Ovary (tissue), 10 donors: Measurements from ENCODE around the gene RYR2. TPM values are rescaled to one million over a fixed set of nuclear protein-coding genes. Genes with fewer than 3 reads are reported as not detected.

ENCODE experiments used
- DNase-seq, 5 donors: peaks; one replicate each; pipeline ENCODE4 v3.0.0-alpha.2; 2019 to 2020
- H3K27ac ChIP-seq, 2 donors: fragments of 200-600 bp; one replicate each; pipeline versions ENCODE4 v1.5.1 to v1.8.0; 2019 to 2022
- H3K27me3 ChIP-seq: fragments of 200-600 bp; one replicate; pipeline ENCODE4 v1.8.0; 2022
- H3K36me3 ChIP-seq: fragments of 200-600 bp; sonication (generic); one replicate; pipeline ENCODE4 v1.5.1; 2019
- H3K4me1 ChIP-seq: one replicate; pipeline ENCODE4 v1.8.1; 2013; ENCODE audit warnings: mild to moderate bottlenecking, moderate library complexity; ENCODE audit not compliant: insufficient read depth
- H3K4me3 ChIP-seq: fragments of 200-600 bp; sonication (generic); one replicate; pipeline ENCODE4 v1.5.1; 2017
- H3K9me3 ChIP-seq, 2 donors: fragments of 200-600 bp in 1 of 2; sonication (generic) in 1 of 2; one replicate each; pipeline versions ENCODE4 v1.5.1 to v1.8.1; 2013 to 2019; ENCODE audit warnings: mild to moderate bottlenecking in 1 of 2, moderate library complexity in 1 of 2
- EP300 ChIP-seq: sonication (generic); formaldehyde crosslinking; IDR thresholded peaks from one replicate; pipeline ENCODE4 v1.6.1; 2017; ENCODE audit warnings: antibody characterized with exemption
- POLR2A ChIP-seq: fragments of 450-650 bp; IDR thresholded peaks from one replicate; pipeline ENCODE4 v1.6.1; 2017; ENCODE audit warnings: antibody characterized with exemption, mild to moderate bottlenecking, moderate library complexity
- WGBS, 3 donors: extraction: QIAGEN DNeasy Blood & Tissue Kit in 1 of 3; methylation state at CpG; one replicate each; pipeline versions ENCODE4 v1.1.5 to v1.1.7; 2013 to 2017; 5-methylcytosine and 5-hydroxymethylcytosine counted together
- intact Hi-C, 4 donors: fragments of 100-400 bp; cut with DNase I; formaldehyde crosslinking; loops; one replicate each; pipeline versions ENCODE4 v1.11.0 to v1.15.1; 2022 to 2023
- long read RNA-seq, 3 donors: library from polyadenylated mRNA in 2 of 3; unstranded in 2 of 3; transcript quantifications; one replicate each; pipeline ENCODE4 v2.0.0 and lab custom pipeline, GENCODE V29; 2021 to 2026
- polyA plus RNA-seq, 2 donors: library from polyadenylated mRNA; stranded (reverse); fragments of 200-250 nt in 1 of 2; fragments of 350-450 nt in 1 of 2; fragmentation: Illumina TruSeq in 1 of 2; extraction: RNeasy Lipid Tissue Mini Kit (QIAGEN cat#74804) in 1 of 2; gene quantifications; one replicate each; pipeline ENCODE4 v1.2.3, GENCODE V29; 2013 to 2014
- total RNA-seq, 7 donors: library from RNA; depleted of rRNA in 2 of 7; stranded (reverse); fragments of >200 nt in 2 of 7; fragmentation: NEBNext Ultra II Directional in 3 of 7; extraction: Animal tissue kit (Norgen Biotek cat#: 25700) in 3 of 7; gene quantifications; one replicate each; pipeline versions ENCODE4 v1.1.0 to v1.2.4, GENCODE V29; 2016 to 2023
- TF ChIP-seq, protein P1 (sequence below), 3 donors: fragments of 450-650 bp in 2 of 3; fragments of 200-600 bp in 1 of 3; IDR thresholded peaks; one replicate each; pipeline versions ENCODE4 v1.5.1 to v1.8.0; 2016 to 2022; ENCODE audit warnings: antibody characterized with exemption in 3 of 3, mild to moderate bottlenecking in 1 of 3
- donor health status: DM: no; HTN: no; CAD: no; lungs with moderate emphysema.
- donor health status: DM: no; HTN: no; CAD: no.
- donor health status: Bipolar disorder and iron deficiency.
- donor health status: DM: yes; HTN: yes; CAD: no.
- donor health status: DM: no; HTN: no; CAD: no.
- donor health status: DM: yes; HTN: yes; CAD: no.

RYR2 gene
- total RNA-seq: 10 to 100 TPM in 2 of 7 donors, 1 to 10 TPM in 5; 3.0 to 13.8 (median 5.7) TPM
- polyA plus RNA-seq: 1 to 10 TPM; 3.5 to 4.9 TPM
- long read RNA-seq, donor 1, partial matches to known transcripts: 1 of 5 reads
- long read RNA-seq, donor 1, other reads (novel, unspliced or antisense): 4 of 5 reads
- long read RNA-seq, donor 2, partial matches to known transcripts: 0 of 1 reads
- long read RNA-seq, donor 2, other reads (novel, unspliced or antisense): 0 of 1 reads
- long read RNA-seq, donor 3, partial matches to known transcripts: 1 of 1 reads
- long read RNA-seq, donor 3, other reads (novel, unspliced or antisense): 0 of 1 reads

DNA sequence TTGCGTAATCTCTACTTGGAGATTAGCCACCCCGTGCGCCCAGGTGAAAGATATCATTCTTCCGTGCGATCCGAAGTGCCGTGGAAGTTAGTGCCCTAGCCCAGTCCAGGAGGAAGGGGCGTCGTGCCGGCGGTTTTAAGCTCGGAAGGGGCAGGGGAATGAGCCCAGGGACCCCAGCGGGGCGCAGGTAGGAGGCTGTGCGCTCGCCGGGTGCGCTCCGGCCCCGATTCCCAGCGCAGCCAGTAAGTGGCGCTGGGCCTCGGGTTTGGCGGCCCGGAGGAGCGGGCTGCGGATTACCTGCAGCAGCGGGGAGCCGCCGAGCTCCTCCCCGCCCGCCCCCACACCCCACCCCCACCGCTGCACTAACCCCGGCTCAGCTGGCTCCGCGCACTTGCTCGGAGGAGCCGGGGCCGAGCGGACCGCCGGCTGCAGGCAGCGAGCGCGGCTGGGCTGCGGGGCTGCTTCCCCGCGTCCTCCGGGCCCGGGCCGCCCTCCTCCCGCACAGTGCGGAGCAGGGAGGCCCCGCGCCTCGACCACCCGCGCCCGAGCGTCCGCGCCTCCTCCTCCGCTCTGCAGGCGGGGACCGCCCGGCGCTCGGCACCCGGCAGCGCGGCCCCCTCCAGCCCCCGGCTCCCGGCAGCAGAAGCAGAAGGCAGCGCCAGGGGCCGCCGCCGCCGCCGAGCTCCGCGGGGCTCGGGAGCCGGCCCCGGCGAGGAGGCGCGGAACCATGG is at the start of gene RYR2:
TSS of gene RYR2 (plus strand) at position 390 of the 731 bp plus-strand sequence. CDS start at position 728, 338 bp downstream.
- intact Hi-C loops: loop anchor here in 3 of 4 donors (5.0 to 10.0 kb wide), 3 partner anchors 343 to 1257 kb away; no protein-coding TSS in a partner anchor
- Histone ChIP-seq H3K27me3 (no peaks in the 10 kb centered on the region), H3K27ac (no peak within 1 kb of the TSS), H3K9me3 (no peaks in the 10 kb centered on the region), H3K4me3 (peak within 1 kb of the TSS; percentile 48), H3K36me3 (no peaks in the 10 kb centered on the region), H3K4me1 (no peaks in the 10 kb centered on the region)
- 1 to 4% (median 3%) methylated on average over 26 to 87 of the region's 87 CpGs for WGBS, 3 donors
- DNase-seq: peak; percentile 36 to 70 (median 59)
- TF ChIP-seq POLR2A (no peak), EP300 (no peak)
- TF ChIP-seq, protein P1, sequence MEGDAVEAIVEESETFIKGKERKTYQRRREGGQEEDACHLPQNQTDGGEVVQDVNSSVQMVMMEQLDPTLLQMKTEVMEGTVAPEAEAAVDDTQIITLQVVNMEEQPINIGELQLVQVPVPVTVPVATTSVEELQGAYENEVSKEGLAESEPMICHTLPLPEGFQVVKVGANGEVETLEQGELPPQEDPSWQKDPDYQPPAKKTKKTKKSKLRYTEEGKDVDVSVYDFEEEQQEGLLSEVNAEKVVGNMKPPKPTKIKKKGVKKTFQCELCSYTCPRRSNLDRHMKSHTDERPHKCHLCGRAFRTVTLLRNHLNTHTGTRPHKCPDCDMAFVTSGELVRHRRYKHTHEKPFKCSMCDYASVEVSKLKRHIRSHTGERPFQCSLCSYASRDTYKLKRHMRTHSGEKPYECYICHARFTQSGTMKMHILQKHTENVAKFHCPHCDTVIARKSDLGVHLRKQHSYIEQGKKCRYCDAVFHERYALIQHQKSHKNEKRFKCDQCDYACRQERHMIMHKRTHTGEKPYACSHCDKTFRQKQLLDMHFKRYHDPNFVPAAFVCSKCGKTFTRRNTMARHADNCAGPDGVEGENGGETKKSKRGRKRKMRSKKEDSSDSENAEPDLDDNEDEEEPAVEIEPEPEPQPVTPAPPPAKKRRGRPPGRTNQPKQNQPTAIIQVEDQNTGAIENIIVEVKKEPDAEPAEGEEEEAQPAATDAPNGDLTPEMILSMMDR (IDR thresholded peaks at IDR 0.05): peak; percentile 44 to 55 (median 46)

DNA sequence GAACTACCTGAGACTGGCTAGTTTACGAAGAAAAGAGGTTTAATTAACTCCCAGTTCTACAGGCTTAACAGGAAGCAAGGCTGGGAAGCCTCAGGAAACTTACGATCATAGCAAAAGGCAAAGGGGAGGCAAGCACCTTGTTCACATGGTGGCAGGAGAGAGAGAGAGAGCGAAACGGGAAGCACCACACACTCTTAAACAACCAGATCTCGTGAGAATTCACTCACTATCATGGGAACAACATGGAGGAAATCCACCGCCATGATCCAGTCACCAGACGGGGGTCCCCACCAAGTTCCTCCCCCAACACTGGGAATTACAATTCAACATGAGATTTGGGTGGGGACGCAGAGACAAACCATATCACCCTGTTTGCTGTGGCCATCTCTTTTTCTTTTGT is 49.5 kb upstream of the RYR2 start:
- H3K27ac ChIP-seq: no peak overlapping the region
- intact Hi-C loops: no loop called here
- no peak overlapping the region for H3K4me3 ChIP-seq
- H3K9me3 ChIP-seq: no peaks in the 10 kb centered on the region
- no peaks in the 10 kb centered on the region for H3K27me3 ChIP-seq
- no peaks in the 10 kb centered on the region for H3K36me3 ChIP-seq
- 86 to 90% (median 87%) methylated on average over 8 of the region's 8 CpGs for WGBS, 3 donors
- no peak for TF ChIP-seq EP300
- no peak for TF ChIP-seq POLR2A
- TF ChIP-seq, protein P1 (IDR thresholded peaks at IDR 0.05): no peak
- DNase-seq: no peak
- no peaks in the 10 kb centered on the region for H3K4me1 ChIP-seq

DNA sequence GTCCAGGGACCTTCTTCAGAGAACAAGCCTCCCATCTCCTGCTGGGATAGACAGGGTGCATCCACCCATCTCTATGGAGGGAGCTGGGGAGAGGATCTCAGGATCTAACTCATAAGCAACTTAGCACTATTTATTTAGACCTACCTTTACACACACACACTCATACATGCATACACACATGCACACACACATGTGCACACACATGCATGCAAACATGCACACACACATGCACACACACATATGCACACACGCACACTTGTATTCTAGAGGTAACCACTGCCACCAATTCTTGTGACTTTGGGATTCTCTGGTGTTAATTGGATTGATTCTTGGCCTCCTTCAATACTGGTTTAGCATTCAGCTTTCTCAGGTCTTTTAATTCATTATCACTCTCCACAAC is 47.5 kb upstream of the RYR2 start:
- intact Hi-C loops: no loop called here
- no peak for DNase-seq

DNA sequence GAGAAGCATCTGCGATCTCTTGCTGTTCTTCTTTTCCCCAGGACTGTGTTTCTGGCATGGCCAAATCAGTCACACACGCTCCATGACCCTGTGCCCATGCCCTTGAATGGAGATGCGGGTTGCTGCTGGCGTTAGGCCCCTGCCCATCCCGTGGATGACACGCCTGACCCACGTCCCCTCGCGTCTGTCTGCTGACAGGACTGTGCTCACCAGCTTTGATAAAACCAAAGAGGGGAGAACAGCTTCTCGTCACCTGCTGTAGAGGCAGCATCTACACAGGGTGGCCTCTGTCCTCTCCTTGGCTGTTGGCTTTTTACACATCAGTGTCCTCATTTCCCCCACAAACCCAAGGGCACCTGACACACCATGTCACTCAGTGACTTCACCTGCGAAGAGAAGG is 44.6 kb upstream of the RYR2 start:
- intact Hi-C loops: no loop called here
- no peaks in the 10 kb centered on the region for H3K4me1 ChIP-seq
- no peaks in the 10 kb centered on the region for H3K36me3 ChIP-seq
- H3K4me3 ChIP-seq: no peak overlapping the region
- 87 to 90% (median 89%) methylated on average over 11 of the region's 11 CpGs for WGBS, 3 donors
- no peak for DNase-seq
- no peaks in the 10 kb centered on the region for H3K9me3 ChIP-seq
- H3K27me3 ChIP-seq: no peaks in the 10 kb centered on the region
- TF ChIP-seq, protein P1 (IDR thresholded peaks at IDR 0.05): no peak
- TF ChIP-seq POLR2A (no peak), EP300 (no peak)
- no peak overlapping the region for H3K27ac ChIP-seq

More for the DNA sequence above, 47.5 kb upstream of the RYR2 start:
- Histone ChIP-seq H3K9me3 (no peaks in the 10 kb centered on the region), H3K36me3 (no peaks in the 10 kb centered on the region), H3K4me1 (no peaks in the 10 kb centered on the region), H3K4me3 (no peak overlapping the region), H3K27ac (no peak overlapping the region), H3K27me3 (no peaks in the 10 kb centered on the region)
- WGBS, 3 donors: 92 to 96% (median 93%) methylated on average over 1 of the region's 1 CpG
- TF ChIP-seq EP300: no peak
- TF ChIP-seq, protein P1 (IDR thresholded peaks at IDR 0.05): no peak
- TF ChIP-seq POLR2A: no peak
